Aorta (tissue), 5 donors: ENCODE data around the gene DENND1B. TPM values are rescaled to one million over a fixed set of nuclear protein-coding genes. Genes with fewer than 3 reads are reported as not detected.
"Not testable (repeated sequence)": the region's sequence is repeated elsewhere in the genome, so short reads cannot be mapped to it uniquely, and the experiment has no call there.

ENCODE experiments used
- ATAC-seq: fragments of 200-7000 bp; cut with Tn5 transposase; one replicate; pipeline ENCODE4 v1.9.1; 2022; ENCODE audit warnings: moderate library complexity; ENCODE audit not compliant: low FRiP score
- DNase-seq, 2 donors: peaks; one replicate each; pipeline ENCODE4 v3.0.0-alpha.2; 2020
- H3K27ac ChIP-seq, 2 donors: one replicate each; pipeline ENCODE4 v1.5.1; 2013; ENCODE audit warnings: low read length in 2 of 2, mild to moderate bottlenecking in 2 of 2, moderate library complexity in 2 of 2, control low read depth in 1 of 2, inconsistent platforms in 1 of 2, low read depth in 1 of 2
- H3K27me3 ChIP-seq, 2 donors: one replicate each; pipeline ENCODE4 v1.6.1; 2013; ENCODE audit warnings: control low read depth in 1 of 2, low read length in 1 of 2, mild to moderate bottlenecking in 1 of 2, moderate library complexity in 1 of 2; ENCODE audit not compliant: insufficient read depth in 2 of 2, control insufficient read depth in 1 of 2
- H3K36me3 ChIP-seq, 2 donors: one replicate each; pipeline ENCODE4 v1.6.1; 2013; ENCODE audit warnings: control low read depth in 1 of 2, low read length in 1 of 2, mild to moderate bottlenecking in 1 of 2; ENCODE audit not compliant: insufficient read depth in 2 of 2, control insufficient read depth in 1 of 2
- H3K4me1 ChIP-seq, 2 donors: one replicate each; pipeline ENCODE4 v1.6.1; 2013; ENCODE audit warnings: low read length in 2 of 2, control low read depth in 1 of 2, mild to moderate bottlenecking in 1 of 2, moderate library complexity in 1 of 2; ENCODE audit not compliant: insufficient read depth in 2 of 2, control insufficient read depth in 1 of 2
- H3K4me3 ChIP-seq, 2 donors: one replicate each; pipeline ENCODE4 v1.5.1; 2013; ENCODE audit warnings: low read length in 2 of 2, control low read depth in 1 of 2, mild to moderate bottlenecking in 1 of 2
- H3K9me3 ChIP-seq: one replicate; pipeline ENCODE4 v1.6.1; 2013; ENCODE audit warnings: mild to moderate bottlenecking, low read length; ENCODE audit not compliant: control insufficient read depth
- WGBS, 2 donors: extraction: QIAGEN DNeasy Blood & Tissue Kit; methylation state at CpG; one replicate each; pipeline ENCODE4 v1.1.7; 2013; 5-methylcytosine and 5-hydroxymethylcytosine counted together
- intact Hi-C, 2 donors: fragments of 100-400 bp; cut with DNase I; formaldehyde crosslinking; loops; one replicate each; pipeline versions ENCODE4 v1.14.2 to v1.15.0; 2022
- polyA plus RNA-seq, 2 donors: library from polyadenylated mRNA; stranded (reverse); fragments of 200-250 nt; gene quantifications; one replicate each; pipeline ENCODE4 v1.2.3, GENCODE V29; 2013
- total RNA-seq, 2 donors: library from RNA; stranded (reverse); fragmentation: NEBNext Ultra II Directional; extraction: Animal tissue kit (Norgen Biotek cat#: 25700); gene quantifications; one replicate each; pipeline ENCODE4 v1.2.1, GENCODE V29; 2021
- donor health status: healthy with polysubstance abuse.
- donor health status: Bipolar disorder and iron deficiency.
- donor health status: DM: no; HTN: no; CAD: no.
- donor health status: DM: no; HTN: no; CAD: no.
- donor health status: DM: yes; HTN: yes; CAD: no.

The DENND1B gene
- total and polyA plus RNA-seq, 4 donors: 1.5 to 20.5 (median 7.9) TPM

GRCh38 chr1:197575531-197575930, 199.7 kb downstream of the DENND1B start:
- H3K4me1 ChIP-seq, H3K9me3 ChIP-seq, H3K27me3 ChIP-seq, intact Hi-C loops, H3K27ac ChIP-seq, ATAC-seq, DNase-seq, H3K36me3 ChIP-seq, H3K4me3 ChIP-seq: not testable (repeated sequence)
- WGBS, 2 donors: 95 to 98% methylated on average over 4 of the region's 4 CpGs

- intact Hi-C loops: no loop called here
- H3K9me3 ChIP-seq: peaks cover 1% of the 10 kb centered on the region
- no peak overlapping the region for H3K4me3 ChIP-seq
- H3K27ac ChIP-seq: no peak overlapping the region
- peak in 1 of 2 donors; percentile 64 for DNase-seq
- no peaks in the 10 kb centered on the region for H3K4me1 ChIP-seq
- H3K36me3 ChIP-seq: no peaks in the 10 kb centered on the region
- no peak for ATAC-seq
- no peaks in the 10 kb centered on the region for H3K27me3 ChIP-seq
- WGBS, 2 donors: 92 to 95% methylated on average over 10 of the region's 10 CpGs
Observed at GRCh38 chr1:197572169-197572568, 203.1 kb downstream of the DENND1B start.

DNA sequence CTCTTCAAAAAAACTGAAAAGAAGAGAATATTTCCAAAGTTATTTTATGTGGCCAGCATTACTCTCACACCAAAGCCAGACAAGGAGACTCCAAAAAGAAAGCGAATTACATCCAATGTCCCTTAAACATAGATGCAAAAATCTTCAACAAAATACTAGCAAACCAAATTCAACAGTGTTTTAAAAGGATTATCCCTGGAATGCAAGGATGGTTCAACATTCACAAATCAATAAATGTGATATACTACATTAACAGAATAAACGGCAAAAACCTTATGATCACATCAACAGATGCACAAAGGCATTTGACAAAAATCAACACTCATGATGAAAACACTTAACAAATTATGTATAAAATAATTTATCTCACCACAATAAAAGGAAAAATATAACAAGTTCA, 207.8 kb downstream of the DENND1B start:
- WGBS, 2 donors: 98 to 100% methylated on average over 2 of the region's 2 CpGs
- intact Hi-C loops: no loop called here
- peaks cover 0 to 2% of the 10 kb centered on the region in 2 donors for H3K36me3 ChIP-seq
- H3K4me3 ChIP-seq: no peak overlapping the region
- ATAC-seq: no peak
- H3K27me3 ChIP-seq: no peaks in the 10 kb centered on the region
- H3K27ac ChIP-seq: no peak overlapping the region
- H3K4me1 ChIP-seq: no peaks in the 10 kb centered on the region
- peaks cover 1% of the 10 kb centered on the region for H3K9me3 ChIP-seq
- DNase-seq: no peak

DNA sequence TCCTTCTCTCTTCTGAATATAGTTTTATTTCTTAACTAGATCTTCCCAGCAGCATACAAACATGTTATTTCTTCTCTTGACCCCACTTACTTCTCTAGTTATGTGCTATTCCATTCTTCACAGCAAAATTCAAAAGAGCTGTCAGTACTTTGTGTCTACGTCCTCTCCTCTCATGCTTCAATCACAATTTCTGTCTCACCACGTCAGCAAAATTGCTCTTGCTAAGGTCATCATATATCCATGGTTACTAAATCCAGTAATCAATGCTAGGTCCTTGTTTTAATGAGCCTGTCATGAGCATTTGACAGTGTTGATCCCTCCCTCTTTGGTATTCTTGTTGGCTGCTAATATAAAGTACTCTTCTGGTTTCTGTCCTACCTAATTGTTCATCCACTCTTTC, 214.2 kb downstream of the DENND1B start:
- Histone ChIP-seq H3K36me3 (peaks cover 0 to 2% of the 10 kb centered on the region in 2 donors), H3K4me1 (no peaks in the 10 kb centered on the region), H3K4me3 (no peak overlapping the region), H3K27ac (no peak overlapping the region), H3K9me3 (no peaks in the 10 kb centered on the region), H3K27me3 (no peaks in the 10 kb centered on the region)
- DNase-seq (no peak), ATAC-seq (no peak)
- intact Hi-C loops: no loop called here
- WGBS, 2 donors: 87 to 94% methylated on average over 2 of the region's 2 CpGs

- no peak overlapping the region for H3K4me3 ChIP-seq
- no peak overlapping the region for H3K27ac ChIP-seq
- H3K27me3 ChIP-seq: no peaks in the 10 kb centered on the region
- intact Hi-C loops: no loop called here
- peaks cover 0 to 2% of the 10 kb centered on the region in 2 donors for H3K36me3 ChIP-seq
- no peaks in the 10 kb centered on the region for H3K4me1 ChIP-seq
- WGBS, 2 donors: 88 to 90% methylated on average over 1 of the region's 1 CpG
- no peak for DNase-seq
- no peaks in the 10 kb centered on the region for H3K9me3 ChIP-seq
- no peak for ATAC-seq
Observed at GRCh38 chr1:197559655-197560054, 215.6 kb downstream of the DENND1B start.

- no peaks in the 10 kb centered on the region for H3K4me1 ChIP-seq
- no peak overlapping the region for H3K4me3 ChIP-seq
- 45 to 54% methylated on average over 1 of the region's 1 CpG for WGBS, 2 donors
- H3K9me3 ChIP-seq: no peaks in the 10 kb centered on the region
- no peak overlapping the region for H3K27ac ChIP-seq
- peaks cover 0 to 2% of the 10 kb centered on the region in 2 donors for H3K36me3 ChIP-seq
- ATAC-seq: no peak
- H3K27me3 ChIP-seq: no peaks in the 10 kb centered on the region
- intact Hi-C loops: no loop called here
- no peak for DNase-seq
Observed at GRCh38 chr1:197559244-197559643, 216.0 kb downstream of the DENND1B start.

DNA sequence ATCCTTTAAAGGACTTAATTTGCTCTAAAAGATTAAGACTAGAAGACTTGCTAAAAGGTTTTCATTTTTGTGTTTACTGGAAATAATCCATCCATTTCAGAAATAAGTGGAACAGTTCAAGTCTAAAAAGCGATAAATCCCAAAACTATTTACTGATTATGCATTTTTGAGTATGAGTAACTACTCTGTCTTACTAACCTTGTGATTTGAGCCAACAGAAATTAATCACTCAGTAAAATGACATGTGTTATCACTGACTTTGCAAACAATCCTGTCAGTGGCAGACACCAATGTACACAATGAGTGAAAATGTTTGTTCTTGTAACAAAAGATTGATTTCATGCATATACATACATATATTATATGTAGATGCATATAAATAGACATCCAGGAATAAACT, 218.0 kb downstream of the DENND1B start:
- no peaks in the 10 kb centered on the region for H3K9me3 ChIP-seq
- H3K36me3 ChIP-seq: no peaks in the 10 kb centered on the region
- 8 to 19% methylated on average over 1 of the region's 1 CpG for WGBS, 2 donors
- intact Hi-C loops: no loop called here
- H3K4me3 ChIP-seq: no peak overlapping the region
- H3K4me1 ChIP-seq: no peaks in the 10 kb centered on the region
- ATAC-seq (no peak), DNase-seq (no peak)
- no peak overlapping the region for H3K27ac ChIP-seq
- H3K27me3 ChIP-seq: no peaks in the 10 kb centered on the region

GRCh38 chr1:197553281-197553680, 222.0 kb downstream of the DENND1B start:
- Histone ChIP-seq H3K27ac (no peak overlapping the region), H3K36me3 (no peaks in the 10 kb centered on the region), H3K4me1 (no peaks in the 10 kb centered on the region), H3K9me3 (no peaks in the 10 kb centered on the region), H3K4me3 (no peak overlapping the region), H3K27me3 (no peaks in the 10 kb centered on the region)
- 0 to 4% methylated on average over 1 of the region's 1 CpG for WGBS, 2 donors
- no peak for DNase-seq
- no peak for ATAC-seq
- intact Hi-C loops: no loop called here

GRCh38 chr1:197546989-197547388, 228.3 kb downstream of the DENND1B start:
- no peak overlapping the region for H3K27ac ChIP-seq
- WGBS, 2 donors: 97 to 100% methylated on average over 1 of the region's 1 CpG
- H3K36me3 ChIP-seq: no peaks in the 10 kb centered on the region
- no peak overlapping the region for H3K4me3 ChIP-seq
- no peaks in the 10 kb centered on the region for H3K9me3 ChIP-seq
- H3K27me3 ChIP-seq: no peaks in the 10 kb centered on the region
- intact Hi-C loops: no loop called here
- peaks cover 0 to 1% of the 10 kb centered on the region in 2 donors for H3K4me1 ChIP-seq
- ATAC-seq (no peak), DNase-seq (no peak)
